HEK293T (cell line): ENCODE results near the gene RBMXL3.

Experiments used
- CTCF ChIA-PET: fragments of 350-600 bp; formaldehyde crosslinking; extraction: SDS; loops from one replicate; lab custom pipeline; 2021; ENCODE audit warnings: antibody characterized with exemption, inconsistent platforms; lab: Yijun Ruan, JAX
- POLR2A ChIA-PET: fragments of 350-600 bp; formaldehyde crosslinking; extraction: SDS; loops from one replicate; lab custom pipeline; 2020; ENCODE audit warnings: antibody characterized with exemption, inconsistent platforms; lab: Yijun Ruan, JAX
- DNase-seq: peaks from one replicate; pipeline ENCODE4 v3.0.0; 2012; ENCODE audit warnings: mixed read lengths; ENCODE audit errors: extremely low spot score
- ARNT ChIP-seq: fragments of 450-650 bp; IDR thresholded peaks from 2 replicates; pipeline ENCODE4 v1.6.1; 2017; ENCODE audit warnings: mild to moderate bottlenecking
- BHLHE40 ChIP-seq: fragments of 450-650 bp; IDR thresholded peaks from 2 replicates; pipeline ENCODE4 v1.6.1; 2016; ENCODE audit warnings: mild to moderate bottlenecking, moderate library complexity, borderline replicate concordance
- CTBP1 ChIP-seq: fragments of 450-650 bp; IDR thresholded peaks from 2 replicates; pipeline ENCODE4 v1.6.1; 2016; ENCODE audit warnings: borderline replicate concordance
- ELF4 ChIP-seq: fragments of 450-650 bp; IDR thresholded peaks from 2 replicates; pipeline ENCODE4 v1.6.1; 2017; ENCODE audit warnings: antibody characterized with exemption
- FOXA1 ChIP-seq: fragments of 450-650 bp; IDR thresholded peaks from 2 replicates; pipeline ENCODE4 v1.6.1; 2016; ENCODE audit warnings: mild to moderate bottlenecking
- FOXK2 ChIP-seq: fragments of 450-650 bp; IDR thresholded peaks from 2 replicates; pipeline ENCODE4 v1.6.1; 2016; ENCODE audit warnings: mild to moderate bottlenecking
- FOXM1 ChIP-seq: fragments of 450-650 bp; IDR thresholded peaks from 2 replicates; pipeline ENCODE4 v1.6.1; 2017; ENCODE audit warnings: mild to moderate bottlenecking, borderline replicate concordance
- HDGF ChIP-seq: fragments of 450-650 bp; IDR thresholded peaks from 2 replicates; pipeline ENCODE4 v1.6.1; 2017; ENCODE audit warnings: antibody characterized with exemption, borderline replicate concordance
- L3MBTL2 ChIP-seq: fragments of 450-650 bp; conservative IDR thresholded peaks from 2 replicates; pipeline ENCODE4 v1.6.1; 2016; ENCODE audit warnings: mild to moderate bottlenecking
- LEF1 ChIP-seq: fragments of 450-650 bp; IDR thresholded peaks from 2 replicates; pipeline ENCODE4 v1.6.1; 2017; ENCODE audit warnings: mild to moderate bottlenecking, borderline replicate concordance
- NFRKB ChIP-seq: fragments of 450-650 bp; IDR thresholded peaks from 2 replicates; pipeline ENCODE4 v1.6.1; 2016; ENCODE audit warnings: mild to moderate bottlenecking, moderate library complexity
- SP1 ChIP-seq: fragments of 450-650 bp; IDR thresholded peaks from 2 replicates; pipeline ENCODE4 v1.6.1; 2017
- SUZ12 ChIP-seq: fragments of 450-650 bp; IDR thresholded peaks from 2 replicates; pipeline ENCODE4 v1.6.1; 2016; ENCODE audit warnings: mild to moderate bottlenecking
- TARDBP ChIP-seq: fragments of 450-650 bp; IDR thresholded peaks from 2 replicates; pipeline ENCODE4 v1.6.1; 2016
- ZNF384 ChIP-seq: fragments of 450-650 bp; IDR thresholded peaks from 2 replicates; pipeline ENCODE4 v1.6.1; 2016
- TF ChIP-seq, protein P1 (sequence below): fragments of 450-650 bp; IDR thresholded peaks from 2 replicates; pipeline ENCODE4 v1.6.1; 2016

Gene RBMXL3

GRCh38 chrX:115189110-115189509 lies at the start of gene RBMXL3:
Gene RBMXL3 (plus strand): TSS chrX:115189410. CDS start chrX:115189442, 32 bp downstream.
- TF ChIP-seq L3MBTL2 (no peak), NFRKB (no peak), FOXK2 (no peak), ARNT (no peak), FOXA1 (no peak), FOXM1 (no peak)
- no peak for DNase-seq
- POLR2A ChIA-PET, result no interaction called here
- CTCF ChIA-PET, result no interaction called here

DNA sequence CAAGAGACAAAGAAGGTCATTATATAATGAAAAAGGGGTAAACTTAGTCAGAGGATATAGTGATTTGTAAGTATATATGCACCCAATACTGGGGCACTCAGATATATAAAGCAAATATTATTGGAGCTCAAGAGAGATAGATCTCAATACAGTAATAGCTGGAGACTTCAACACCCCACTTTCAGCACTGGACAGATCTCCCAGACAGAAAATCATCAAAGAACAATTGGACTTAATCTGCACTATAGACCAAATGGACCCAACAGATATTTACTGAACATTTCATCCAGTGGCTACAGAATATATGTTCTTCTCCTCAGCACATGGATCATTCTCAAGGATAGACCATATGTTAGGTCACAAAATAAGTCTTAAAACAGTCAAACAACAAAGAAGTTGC lies 47.2 kb upstream of the RBMXL3 start:
- TF ChIP-seq ARNT (no peak), L3MBTL2 (no peak), HDGF (no peak), SUZ12 (no peak), LEF1 (no peak), SP1 (no peak), FOXA1 (no peak), TARDBP (no peak), ELF4 (no peak), FOXK2 (no peak)
- TF ChIP-seq, protein P1, sequence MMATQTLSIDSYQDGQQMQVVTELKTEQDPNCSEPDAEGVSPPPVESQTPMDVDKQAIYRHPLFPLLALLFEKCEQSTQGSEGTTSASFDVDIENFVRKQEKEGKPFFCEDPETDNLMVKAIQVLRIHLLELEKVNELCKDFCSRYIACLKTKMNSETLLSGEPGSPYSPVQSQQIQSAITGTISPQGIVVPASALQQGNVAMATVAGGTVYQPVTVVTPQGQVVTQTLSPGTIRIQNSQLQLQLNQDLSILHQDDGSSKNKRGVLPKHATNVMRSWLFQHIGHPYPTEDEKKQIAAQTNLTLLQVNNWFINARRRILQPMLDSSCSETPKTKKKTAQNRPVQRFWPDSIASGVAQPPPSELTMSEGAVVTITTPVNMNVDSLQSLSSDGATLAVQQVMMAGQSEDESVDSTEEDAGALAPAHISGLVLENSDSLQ, result no peak
- ChIA-PET CTCF (no interaction called here), POLR2A (no interaction called here)
- DNase-seq, result no peak

GRCh38 chrX:115147220-115147619 lies 42.0 kb upstream of the RBMXL3 start:
- ChIA-PET CTCF (interaction anchor here (0.6 to 0.7 kb wide), 2 partner anchors 15 to 137 kb away, joined by 3 to 4 read pairs; no protein-coding TSS in a partner anchor), POLR2A (no interaction called here)
- peak; percentile 21 for DNase-seq
- TF ChIP-seq, protein P1, result 0 out of 2 replicates have a peak, but pooled peaks have one; percentile 49
- TF ChIP-seq ZNF384 (peak; percentile 86), L3MBTL2 (no peak)

DNA sequence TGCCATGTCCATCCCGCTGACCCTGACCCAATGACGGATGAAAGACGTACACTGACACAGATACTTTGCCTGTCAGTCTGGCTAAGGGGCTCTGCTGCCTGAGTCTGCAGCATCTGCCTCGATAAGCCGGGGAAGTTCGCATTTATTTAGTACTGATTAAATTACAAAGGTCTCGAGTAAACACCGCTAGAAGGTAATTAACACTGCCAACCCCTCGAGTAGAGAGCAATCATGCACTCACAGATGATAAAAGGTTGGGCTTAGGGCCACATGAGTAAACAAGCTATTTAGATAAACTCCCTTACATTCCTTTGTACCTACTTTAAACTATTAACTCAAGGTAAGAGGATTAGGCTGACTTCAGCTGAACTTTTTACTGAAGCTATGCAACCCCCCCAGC lies 16.0 kb upstream of the RBMXL3 start:
- ChIA-PET CTCF (no interaction called here), POLR2A (interaction anchor here (0.8 kb wide), 1 partner anchor 12 kb away, joined by 3 read pairs; no protein-coding TSS in a partner anchor)
- no peak for DNase-seq
- no peak for TF ChIP-seq TARDBP
- TF ChIP-seq BHLHE40, result no peak
- TF ChIP-seq FOXM1, result no peak
- TF ChIP-seq, protein P1, result no peak
- no peak for TF ChIP-seq NFRKB
- TF ChIP-seq FOXK2, result no peak
- TF ChIP-seq HDGF, result no peak
- TF ChIP-seq ZNF384, result no peak
- TF ChIP-seq SUZ12, result no peak
- no peak for TF ChIP-seq SP1
- no peak for TF ChIP-seq L3MBTL2
- TF ChIP-seq CTBP1, result no peak

DNA sequence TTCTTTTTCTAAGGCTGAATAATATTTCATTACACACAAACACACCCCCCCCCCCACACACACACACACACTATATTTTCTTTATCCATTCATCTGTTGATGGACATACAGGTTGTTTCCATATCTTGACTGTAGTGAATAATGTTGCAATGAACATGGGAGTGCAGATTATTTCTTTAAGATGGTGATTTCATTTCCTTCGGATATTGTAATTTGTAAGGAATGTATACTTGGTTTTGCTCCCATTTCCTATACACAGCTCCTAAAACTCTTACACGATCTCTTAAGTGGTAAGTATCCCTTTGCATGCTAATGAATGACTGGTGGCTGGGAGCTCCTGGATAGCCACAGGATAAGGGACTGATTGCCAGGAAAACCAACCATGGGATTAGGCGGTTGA lies 14.7 kb upstream of the RBMXL3 start:
- no peak for DNase-seq
- CTCF ChIA-PET, result no interaction called here
- POLR2A ChIA-PET, result no interaction called here
- TF ChIP-seq FOXA1 (no peak), NFRKB (no peak), ELF4 (no peak)

DNA sequence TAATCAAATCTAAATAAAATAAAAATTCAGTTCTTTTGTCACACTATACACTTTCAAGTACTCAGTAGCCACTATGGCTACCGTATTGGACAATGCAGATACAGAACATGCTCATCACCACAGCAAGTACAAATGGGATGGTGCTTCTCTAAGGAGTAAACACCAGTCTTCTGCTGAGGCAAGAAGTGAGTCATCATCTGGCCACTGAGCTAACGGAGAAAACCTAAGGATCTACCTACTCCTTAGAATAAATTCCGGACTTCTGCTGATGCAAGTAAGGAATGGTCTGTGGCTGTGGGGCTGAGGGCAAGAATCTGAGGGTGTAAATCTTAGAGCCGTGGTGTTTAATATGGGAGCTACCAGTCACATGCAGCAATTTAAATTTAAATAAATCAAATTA lies 11.3 kb upstream of the RBMXL3 start:
- DNase-seq, result no peak
- ChIA-PET POLR2A (no interaction called here), CTCF (interaction anchor here (0.6 kb wide), 1 partner anchor 484 kb away, joined by 3 read pairs; no protein-coding TSS in a partner anchor)

More for the DNA sequence above, 11.3 kb upstream of the RBMXL3 start:
- TF ChIP-seq FOXK2 (no peak), HDGF (no peak), ZNF384 (no peak), ELF4 (no peak), LEF1 (no peak), SUZ12 (no peak), FOXA1 (no peak), BHLHE40 (no peak), NFRKB (no peak), L3MBTL2 (no peak), TARDBP (no peak), FOXM1 (no peak), SP1 (no peak), ARNT (no peak), CTBP1 (no peak)
- TF ChIP-seq, protein P1, result no peak
